ENCODE data around the gene THSD7B.

Gene THSD7B

GRCh38 chr2:137715731-137716191 lies 950.4 kb downstream of the THSD7B start:
- no peak for DNase-seq

- no peak for DNase-seq
These were observed 953.4 kb downstream of the THSD7B start for GRCh38 chr2:137718786-137719185.

- DNase-seq: no peak
These were observed 956.4 kb downstream of the THSD7B start for GRCh38 chr2:137721733-137722132.

- no peak for DNase-seq
These were observed 959.6 kb downstream of the THSD7B start for GRCh38 chr2:137724912-137725311.

All from DMS 273 treated with DMSO at 0.1 percent for 48 hours (cell line).